HL-60 (cell line): ENCODE results near the gene PSMD14.

Experiments used
- CTCF ChIP-seq: IDR thresholded peaks from one replicate; pipeline ENCODE4 v1.5.1; 2011; ENCODE audit warnings: low read length, control low read depth, inconsistent platforms; ENCODE audit not compliant: insufficient read depth
- POLR2AphosphoS5 ChIP-seq: IDR thresholded peaks from 2 replicates; pipeline ENCODE4 v1.6.1; 2012; ENCODE audit warnings: low read depth
- REST ChIP-seq: IDR thresholded peaks from 2 replicates; pipeline ENCODE4 v1.6.1; 2012; ENCODE audit warnings: low read depth; ENCODE audit not compliant: insufficient replicate concordance

- TF ChIP-seq CTCF (no peak), POLR2AphosphoS5 (no peak), REST (no peak)
Measured at GRCh38 chr2:161407597-161407996, 99.4 kb downstream of the PSMD14 start.
